Stimulated activated CD8-positive, alpha-beta memory T cell treated with anti-CD3 and anti-CD28 coated beads, Interleukin-15, amount 100 ng/mL, for 1 hour (primary cell): Measurements from ENCODE around the gene CDK14.
"Not testable (repeated sequence)": the region's sequence is repeated elsewhere in the genome, so short reads cannot be mapped to it uniquely, and the experiment has no call there.

Source experiments
- DNase-seq: peaks from one replicate; pipeline ENCODE4 v3.0.0-alpha.2; 2020; ENCODE audit warnings: low read depth

CDK14 gene

GRCh38 chr7:91157579-91158320 lies 561.6 kb downstream of the CDK14 start:
- DNase-seq: no peak

- no peak for DNase-seq
Measured at GRCh38 chr7:91162436-91162835, 566.3 kb downstream of the CDK14 start.

- DNase-seq: no peak
Measured at GRCh38 chr7:91164506-91164905, 568.4 kb downstream of the CDK14 start.

GRCh38 chr7:91165006-91165845 lies 569.1 kb downstream of the CDK14 start:
- no peak for DNase-seq

- no peak for DNase-seq
Measured at GRCh38 chr7:91165846-91166230, 569.7 kb downstream of the CDK14 start.

- DNase-seq: no peak
Measured at GRCh38 chr7:91168871-91169829, 573.0 kb downstream of the CDK14 start.

- DNase-seq: no peak
Measured at GRCh38 chr7:91169830-91170191, 573.7 kb downstream of the CDK14 start.

GRCh38 chr7:91173265-91173664 lies 577.1 kb downstream of the CDK14 start:
- DNase-seq: not testable (repeated sequence)

GRCh38 chr7:91180746-91181145 lies 584.6 kb downstream of the CDK14 start:
- no peak for DNase-seq

GRCh38 chr7:91181949-91182348 lies 585.8 kb downstream of the CDK14 start:
- DNase-seq: no peak

GRCh38 chr7:91182819-91183764 lies 587.0 kb downstream of the CDK14 start:
- no peak for DNase-seq

GRCh38 chr7:91185771-91186170 lies 589.6 kb downstream of the CDK14 start:
- no peak for DNase-seq

- DNase-seq: no peak
Measured at GRCh38 chr7:91187061-91187460, 590.9 kb downstream of the CDK14 start.

GRCh38 chr7:91191771-91192170 lies 595.6 kb downstream of the CDK14 start:
- DNase-seq: no peak

- no peak for DNase-seq
Measured at GRCh38 chr7:91193141-91193540, 597.0 kb downstream of the CDK14 start.

- no peak for DNase-seq
Measured at GRCh38 chr7:91194841-91195240, 598.7 kb downstream of the CDK14 start.

- no peak for DNase-seq
Measured at GRCh38 chr7:91196058-91196457, 599.9 kb downstream of the CDK14 start.

GRCh38 chr7:91198371-91198770 lies 602.2 kb downstream of the CDK14 start:
- DNase-seq: no peak

GRCh38 chr7:91199601-91200000 lies 603.5 kb downstream of the CDK14 start:
- DNase-seq: no peak

- no peak for DNase-seq
Measured at GRCh38 chr7:91201442-91202113, 605.5 kb downstream of the CDK14 start.
